ENCODE measurements around the gene RIPPLY1.

The RIPPLY1 gene

GRCh38 chrX:106927023-106927422 lies 23.9 kb upstream of the RIPPLY1 start:
- no peaks in the 10 kb centered on the region for H3K36me3 ChIP-seq
- DNase-seq: no peak
- no peak overlapping the region for H3K4me3 ChIP-seq (ENCODE audit: low read depth, low read length)
- no peak for TF ChIP-seq CTCF (IDR thresholded peaks at IDR 0.05; ENCODE audit: low read depth, low read length)
- H3K9me3 ChIP-seq: no peaks in the 10 kb centered on the region
- no peaks in the 10 kb centered on the region for H3K27me3 ChIP-seq
- no peaks in the 10 kb centered on the region for H3K4me1 ChIP-seq

GRCh38 chrX:106921637-106922036 lies 18.5 kb upstream of the RIPPLY1 start:
- H3K36me3 ChIP-seq: no peaks in the 10 kb centered on the region
- DNase-seq: no peak
- H3K27me3 ChIP-seq: no peaks in the 10 kb centered on the region
- H3K4me3 ChIP-seq (ENCODE audit: low read depth, low read length): no peak overlapping the region
- H3K9me3 ChIP-seq: no peaks in the 10 kb centered on the region
- H3K4me1 ChIP-seq: no peaks in the 10 kb centered on the region
- TF ChIP-seq CTCF (IDR thresholded peaks at IDR 0.05; ENCODE audit: low read depth, low read length): no peak

- TF ChIP-seq CTCF (IDR thresholded peaks at IDR 0.05; ENCODE audit: low read depth, low read length): no peak
- Histone ChIP-seq H3K4me1 (no peaks in the 10 kb centered on the region), H3K27me3 (no peaks in the 10 kb centered on the region)
These were observed 16.9 kb upstream of the RIPPLY1 start, which contains the start of gene CLDN2 for GRCh38 chrX:106919932-106920452. TSS of gene CLDN2 (plus strand) at chrX:106920402. CDS start at chrX:106928229, 7,827 bp downstream.

GRCh38 chrX:106917830-106918500 lies 14.8 kb upstream of the RIPPLY1 start:
- Histone ChIP-seq H3K4me1 (no peaks in the 10 kb centered on the region), H3K27me3 (no peaks in the 10 kb centered on the region), H3K36me3 (no peaks in the 10 kb centered on the region), H3K4me3 (ENCODE audit: low read depth, low read length) (no peak overlapping the region), H3K9me3 (no peaks in the 10 kb centered on the region)
- no peak for DNase-seq
- no peak for TF ChIP-seq CTCF (IDR thresholded peaks at IDR 0.05; ENCODE audit: low read depth, low read length)

More at GRCh38 chrX:106919932-106920452, 16.9 kb upstream of the RIPPLY1 start, which contains the start of gene CLDN2:
- DNase-seq: no peak
- no peak within 1 kb of the TSS for H3K4me3 ChIP-seq (ENCODE audit: low read depth, low read length)
- H3K9me3 ChIP-seq: no peaks in the 10 kb centered on the region
- no peaks in the 10 kb centered on the region for H3K36me3 ChIP-seq

GRCh38 chrX:106912864-106913263 lies 9.7 kb upstream of the RIPPLY1 start:
- no peak for TF ChIP-seq CTCF (IDR thresholded peaks at IDR 0.05; ENCODE audit: low read depth, low read length)
- Histone ChIP-seq H3K9me3 (no peaks in the 10 kb centered on the region), H3K4me3 (ENCODE audit: low read depth, low read length) (no peak overlapping the region), H3K36me3 (no peaks in the 10 kb centered on the region), H3K27me3 (no peaks in the 10 kb centered on the region), H3K4me1 (no peaks in the 10 kb centered on the region)
- DNase-seq: no peak

- Histone ChIP-seq H3K36me3 (no peaks in the 10 kb centered on the region), H3K27me3 (no peaks in the 10 kb centered on the region), H3K9me3 (no peaks in the 10 kb centered on the region), H3K4me1 (no peaks in the 10 kb centered on the region), H3K4me3 (ENCODE audit: low read depth, low read length) (no peak overlapping the region)
- no peak for DNase-seq
- TF ChIP-seq CTCF (IDR thresholded peaks at IDR 0.05; ENCODE audit: low read depth, low read length): no peak
These were observed 3.2 kb upstream of the RIPPLY1 start for GRCh38 chrX:106906361-106906760.
